Motor neuron (in vitro differentiated cells): ENCODE results near the gene SLC12A3. TPM values are rescaled to one million over a fixed set of nuclear protein-coding genes. Genes with fewer than 3 reads are reported as not detected.

ENCODE experiments used
- ATAC-seq, 8 experiments: fragments of 200-7000 bp; cut with Tn5 transposase; replicated peaks in 6 of 8; 2 replicates each; pipeline ENCODE4 v1.8.0; 2021; ENCODE audit warnings: mild to moderate bottlenecking in 8 of 8, moderate library complexity in 8 of 8
- H3K27ac ChIP-seq, 2 donors: fragments of 250-450 bp; sonication (Bioruptor Pico); 2 replicates each; pipeline ENCODE4 v1.9.0; 2021; ENCODE audit warnings: antibody characterized with exemption in 2 of 2, mild to moderate bottlenecking in 2 of 2, moderate library complexity in 1 of 2
- H3K4me1 ChIP-seq, 2 donors: fragments of 250-450 bp; sonication (Bioruptor Pico); replicated peaks in 1 of 2; 2 replicates each; pipeline ENCODE4 v1.6.1; 2021; ENCODE audit warnings: antibody characterized with exemption in 2 of 2, mild to moderate bottlenecking in 2 of 2, moderate library complexity in 1 of 2
- H3K4me3 ChIP-seq, 5 donors: fragments of 250-450 bp; sonication (Bioruptor Pico); 2 replicates each; pipeline ENCODE4 v1.9.0; 2021; ENCODE audit warnings: antibody characterized with exemption in 5 of 5, mild to moderate bottlenecking in 5 of 5, moderate library complexity in 4 of 5
- WGBS, 10 experiments: fragments of 450-650 bp; shearing (Covaris generic); methylation state at CpG; one replicate each; pipeline ENCODE4 v1.0.0; 2022; 5-methylcytosine and 5-hydroxymethylcytosine counted together
- in situ Hi-C, 9 experiments: fragments of 400-800 bp; cut with MboI; loops; one replicate each; pipeline ENCODE4 v1.15.0; 2021; ENCODE audit warnings: low sequenced_read_pairs in 9 of 9, low pct_unique_long_range_greater_than_20kb in 2 of 9; ENCODE audit not compliant: unreplicated experiment in 9 of 9
- total RNA-seq, 8 experiments: library from RNA; unstranded; fragments of 300-600 nt; gene quantifications; 2 replicates each; pipeline versions ENCODE4 v1.2.3 to v1.2.4, GENCODE V29; 2022

SLC12A3 gene
- total RNA-seq, 8 experiments from 2014 or later = 0.05 to 0.81 (median 0.35) TPM; not detected in 3

DNA sequence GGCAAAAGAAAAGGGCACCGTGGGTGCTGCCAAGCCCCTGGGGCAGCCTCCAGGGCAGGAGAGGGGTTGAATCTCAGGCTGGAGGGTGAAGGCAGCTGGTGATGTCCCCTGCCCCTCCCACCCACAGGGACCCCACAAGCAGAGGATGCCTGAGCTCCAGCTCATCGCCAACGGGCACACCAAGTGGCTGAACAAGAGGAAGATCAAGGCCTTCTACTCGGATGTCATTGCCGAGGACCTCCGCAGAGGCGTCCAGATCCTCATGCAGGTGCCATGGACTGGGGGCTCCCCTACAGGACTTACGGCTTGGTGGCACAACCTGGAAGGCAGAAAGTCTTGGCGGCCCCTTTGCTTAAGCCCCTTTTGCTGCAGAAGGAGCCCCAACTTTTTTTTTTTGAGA lies 21.8 kb downstream of the SLC12A3 start:
- Histone ChIP-seq H3K27ac (no peak overlapping the region), H3K4me3 (no peak overlapping the region), H3K4me1 (no peaks in the 10 kb centered on the region)
- no peak for ATAC-seq
- 69 to 83% (median 78%) methylated on average over 2 to 8 of the region's 9 CpGs; no CpG with 5 or more reads in 7 of the 10 experiments for WGBS, 10 experiments
- in situ Hi-C loops = no loop called here

DNA sequence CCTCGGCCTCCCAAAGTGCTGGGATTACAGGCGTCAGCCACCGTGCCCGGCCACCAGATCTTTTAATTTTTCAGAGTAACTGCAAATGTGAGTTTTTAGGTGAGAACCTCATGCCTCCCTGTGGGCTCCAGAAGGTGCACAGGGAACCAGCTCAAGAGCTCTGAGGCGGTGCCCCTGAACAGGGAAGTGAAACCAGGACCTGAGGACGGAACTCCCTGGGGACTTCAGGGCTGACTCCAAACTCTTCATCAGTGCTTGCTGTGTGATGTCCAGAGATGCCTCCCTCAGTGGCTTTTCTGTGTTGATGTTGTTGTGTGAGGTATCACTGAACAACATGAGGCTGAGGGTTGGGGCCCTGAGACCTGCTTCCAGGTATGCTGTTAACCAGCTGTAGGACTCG lies 23.8 kb downstream of the SLC12A3 start:
- WGBS, 10 experiments = 60 to 80% (median 67%) methylated on average over 1 of the region's 7 CpGs; no CpG with 5 or more reads in 7 of the 10 experiments
- no peak overlapping the region for H3K27ac ChIP-seq
- no peak overlapping the region for H3K4me3 ChIP-seq
- no peaks in the 10 kb centered on the region for H3K4me1 ChIP-seq
- in situ Hi-C loops = no loop called here
- no peak for ATAC-seq

DNA sequence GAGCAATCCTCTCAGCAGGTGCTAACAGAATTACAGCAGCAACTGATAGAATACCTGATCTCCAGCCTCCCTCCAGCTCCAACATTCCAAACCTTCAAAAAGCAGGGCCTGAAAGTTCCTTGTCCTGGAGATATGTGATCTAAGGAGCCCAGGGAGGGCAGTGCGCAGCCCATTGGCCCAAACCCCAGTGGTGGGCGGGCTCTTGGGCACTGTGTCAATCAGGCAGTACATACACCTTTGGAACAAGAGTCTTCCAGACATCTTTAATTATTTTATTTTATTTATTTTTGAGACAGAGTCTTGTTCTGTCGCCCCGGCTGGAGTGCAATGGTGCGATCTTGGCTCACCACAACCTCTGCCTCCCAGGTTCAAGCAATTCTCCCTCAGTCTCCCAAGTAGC lies 24.2 kb downstream of the SLC12A3 start:
- Histone ChIP-seq H3K4me3 (no peak overlapping the region), H3K4me1 (no peaks in the 10 kb centered on the region), H3K27ac (no peak overlapping the region)
- in situ Hi-C loops = no loop called here
- WGBS, 10 experiments = 77 to 100% (median 83%) methylated on average over 1 to 5 of the region's 5 CpGs; no CpG with 5 or more reads in 4 of the 10 experiments
- peak in 1 of 8 experiments; percentile 65 for ATAC-seq

DNA sequence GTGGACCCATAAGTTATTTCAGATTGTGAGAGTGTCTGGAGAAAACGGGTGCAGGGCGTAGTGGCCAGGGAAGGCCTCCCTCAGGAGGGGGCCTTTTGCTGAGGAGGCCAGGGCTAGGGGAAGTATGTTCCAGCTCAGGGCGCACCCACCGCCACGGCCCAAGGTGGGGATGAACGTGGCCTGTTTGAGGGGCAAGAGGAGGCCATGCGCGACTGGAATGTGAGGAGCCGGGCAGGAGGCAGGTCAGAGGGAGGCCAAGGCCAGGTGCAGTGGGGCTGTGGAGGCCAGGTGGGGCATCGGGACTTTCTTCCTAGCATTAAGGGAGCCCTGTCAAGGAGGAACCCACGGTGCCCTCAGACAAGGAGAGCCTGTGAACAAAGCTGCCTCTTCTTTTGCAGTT lies 26.7 kb downstream of the SLC12A3 start:
- no peak for ATAC-seq
- WGBS, 10 experiments = 33 to 93% (median 47%) methylated on average over 2 to 9 of the region's 11 CpGs; no CpG with 5 or more reads in 5 of the 10 experiments
- Histone ChIP-seq H3K27ac (no peak overlapping the region), H3K4me3 (no peak overlapping the region), H3K4me1 (no peaks in the 10 kb centered on the region)
- in situ Hi-C loops = no loop called here

DNA sequence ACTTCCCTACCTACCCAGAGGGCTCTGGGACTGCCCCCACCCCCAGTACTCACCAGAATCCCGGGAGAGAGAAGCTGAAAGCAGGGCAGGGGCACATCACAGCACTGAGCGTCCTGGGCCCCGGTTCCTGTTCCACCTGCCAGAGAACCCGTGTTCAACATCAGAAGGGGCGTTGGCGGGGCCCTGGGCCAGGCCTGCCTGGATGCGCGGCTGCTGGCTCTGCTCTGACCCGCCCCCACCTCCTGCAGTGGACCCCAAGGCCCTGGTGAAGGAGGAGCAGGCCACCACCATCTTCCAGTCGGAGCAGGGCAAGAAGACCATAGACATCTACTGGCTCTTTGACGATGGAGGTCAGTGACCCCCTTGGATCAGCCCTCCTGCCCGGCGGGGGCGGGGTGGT lies 27.7 kb downstream of the SLC12A3 start:
- in situ Hi-C loops = no loop called here
- ATAC-seq = no peak
- Histone ChIP-seq H3K4me3 (no peak overlapping the region), H3K27ac (no peak overlapping the region), H3K4me1 (no peaks in the 10 kb centered on the region)
- WGBS, 10 experiments = 70% methylated on average over 2 of the region's 14 CpGs; no CpG with 5 or more reads in 9 of the 10 experiments

DNA sequence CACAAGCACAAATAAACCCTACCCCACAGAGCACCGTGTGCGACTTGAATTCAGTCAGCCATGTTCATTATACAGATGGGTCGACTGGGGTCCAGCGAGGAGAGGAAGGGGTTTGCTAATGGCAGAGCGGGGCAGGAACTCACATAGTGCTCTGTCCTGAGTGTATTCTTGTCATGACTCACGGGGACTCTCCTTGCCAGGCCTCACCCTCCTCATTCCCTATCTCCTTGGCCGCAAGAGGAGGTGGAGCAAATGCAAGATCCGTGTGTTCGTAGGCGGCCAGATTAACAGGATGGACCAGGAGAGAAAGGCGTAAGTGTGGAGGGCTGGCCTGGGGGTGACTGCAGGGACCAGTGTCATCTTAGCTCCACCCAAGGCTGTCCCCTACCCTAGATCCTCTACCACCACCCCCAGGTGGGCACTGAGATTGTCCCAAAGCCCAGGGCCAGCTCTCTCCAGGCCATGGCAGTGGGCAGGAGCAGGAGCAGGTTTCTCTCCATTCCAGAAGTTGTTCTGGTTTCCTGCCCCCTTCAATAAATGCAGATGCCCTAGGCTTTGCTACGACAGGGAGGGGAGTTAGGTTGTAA lies 29.4 kb downstream of the SLC12A3 start:
- no peak for ATAC-seq
- WGBS, 10 experiments = 14 to 100% (median 86%) methylated on average over 1 to 7 of the region's 12 CpGs; no CpG with 5 or more reads in 1 of the 10 experiments
- Histone ChIP-seq H3K4me1 (no peaks in the 10 kb centered on the region), H3K27ac (no peak overlapping the region), H3K4me3 (no peak overlapping the region)
- in situ Hi-C loops = no loop called here

DNA sequence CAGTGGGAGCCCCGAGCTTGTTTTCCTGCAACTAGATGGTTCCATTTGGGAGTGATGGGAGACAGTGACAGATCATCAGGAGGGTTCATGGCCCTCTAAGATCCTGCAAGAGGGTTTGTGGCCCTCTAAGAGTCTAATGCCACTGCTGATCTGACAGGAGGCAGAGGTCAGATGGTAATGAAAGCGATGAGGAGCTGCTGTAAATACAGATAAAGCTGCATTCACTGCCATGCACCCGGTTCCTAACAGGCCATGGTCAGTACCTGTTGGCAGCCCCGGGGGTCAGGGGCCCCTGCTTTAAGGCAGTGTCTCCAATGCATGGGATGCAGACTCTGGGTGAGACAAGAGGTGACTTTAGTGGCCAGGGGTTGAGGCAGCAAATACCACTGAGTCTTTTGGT lies 30.8 kb downstream of the SLC12A3 start:
- Histone ChIP-seq H3K27ac (no peak overlapping the region), H3K4me1 (no peaks in the 10 kb centered on the region), H3K4me3 (no peak overlapping the region)
- 75 to 100% (median 95%) methylated on average over 1 to 2 of the region's 4 CpGs; no CpG with 5 or more reads in 5 of the 10 experiments for WGBS, 10 experiments
- ATAC-seq = no peak
- in situ Hi-C loops = no loop called here

DNA sequence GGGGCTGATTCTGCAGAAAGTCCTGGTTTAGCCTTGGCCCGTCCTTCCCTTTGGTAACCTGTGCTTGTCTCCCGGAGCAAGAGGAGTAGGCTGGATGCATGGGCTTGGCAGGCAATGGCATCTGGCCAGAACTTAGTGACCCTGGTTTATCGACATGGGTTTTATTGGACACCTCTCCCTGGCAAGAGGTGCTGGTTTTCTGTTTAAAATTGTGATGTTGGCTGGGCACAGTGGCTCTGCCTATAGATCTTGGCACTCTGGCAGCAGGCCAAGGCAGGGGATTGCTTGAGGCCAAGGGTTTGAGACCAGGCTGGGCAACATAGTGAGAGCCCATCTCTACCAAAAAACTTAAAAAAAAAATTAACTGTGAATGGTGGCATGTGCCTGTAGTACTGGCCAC lies 31.2 kb downstream of the SLC12A3 start:
- 29 to 100% (median 75%) methylated on average over 1 to 2 of the region's 3 CpGs; no CpG with 5 or more reads in 4 of the 10 experiments for WGBS, 10 experiments
- in situ Hi-C loops = no loop called here
- no peak for ATAC-seq
- Histone ChIP-seq H3K4me3 (no peak overlapping the region), H3K4me1 (no peaks in the 10 kb centered on the region), H3K27ac (no peak overlapping the region)

DNA sequence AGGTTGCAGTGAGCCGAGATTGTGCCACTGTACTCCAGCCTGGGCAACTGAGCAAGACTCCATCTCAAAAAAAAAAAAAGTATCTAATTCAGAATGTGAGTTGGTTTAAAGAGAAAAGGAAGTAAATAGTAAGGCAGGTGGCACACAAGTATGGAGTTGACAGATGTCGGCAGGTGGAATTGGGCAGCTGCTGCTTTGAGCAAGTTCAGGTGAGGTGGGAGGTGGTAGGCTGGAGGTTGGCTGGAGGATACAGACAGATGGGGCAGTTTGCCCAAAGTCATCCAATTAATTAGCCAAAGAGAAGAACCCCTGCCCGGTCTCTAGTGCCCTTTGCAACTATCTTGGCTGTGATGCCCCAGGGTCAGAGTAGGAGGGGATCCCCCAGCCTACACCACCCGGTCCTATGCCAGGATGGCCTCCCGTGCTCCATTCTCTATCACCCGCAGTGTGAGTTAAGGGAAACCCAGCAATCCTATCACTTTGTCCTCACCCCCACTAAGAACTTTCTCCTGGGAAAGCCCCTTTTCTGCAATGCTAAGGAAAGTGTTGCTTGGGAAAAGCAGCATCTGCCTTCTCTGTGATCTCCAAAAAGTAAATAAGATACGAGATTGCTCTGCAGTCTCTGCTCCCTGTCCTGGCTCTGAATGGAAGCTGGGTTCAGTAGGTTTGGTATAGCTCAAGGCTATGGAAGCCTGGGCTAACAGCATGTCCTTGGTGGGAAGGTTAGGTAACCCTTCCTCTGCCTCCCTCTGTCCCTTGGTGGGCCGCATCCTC lies 32.2 kb downstream of the SLC12A3 start:
- H3K4me1 ChIP-seq = no peaks in the 10 kb centered on the region
- in situ Hi-C loops = no loop called here
- WGBS, 10 experiments = 60 to 100% (median 85%) methylated on average over 1 to 4 of the region's 8 CpGs
- no peak overlapping the region for H3K27ac ChIP-seq
- no peak for ATAC-seq
- H3K4me3 ChIP-seq = no peak overlapping the region

DNA sequence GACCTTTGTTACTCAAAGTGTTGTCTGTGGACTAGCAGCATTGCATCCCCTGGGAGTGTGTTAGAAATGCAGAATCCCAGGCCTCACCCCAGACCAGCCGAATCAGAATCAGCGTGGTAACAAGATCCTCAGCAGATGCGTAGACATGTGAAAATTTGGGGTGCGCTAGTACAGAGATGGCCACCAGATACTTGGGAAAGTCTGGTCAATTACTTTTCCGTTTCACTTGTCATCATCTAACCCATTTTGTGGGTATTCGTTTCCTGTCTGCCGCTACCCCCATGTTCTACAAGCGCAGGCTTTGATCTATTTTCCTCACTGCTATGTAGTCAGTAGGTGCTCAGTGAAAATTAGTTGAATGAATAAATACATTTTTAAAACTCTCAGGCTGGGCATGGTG lies 33.8 kb downstream of the SLC12A3 start:
- Histone ChIP-seq H3K4me3 (no peak overlapping the region), H3K27ac (no peak overlapping the region), H3K4me1 (no peaks in the 10 kb centered on the region)
- ATAC-seq = no peak
- WGBS, 10 experiments = 73 to 100% (median 93%) methylated on average over 3 to 8 of the region's 8 CpGs; no CpG with 5 or more reads in 3 of the 10 experiments
- in situ Hi-C loops = no loop called here

DNA sequence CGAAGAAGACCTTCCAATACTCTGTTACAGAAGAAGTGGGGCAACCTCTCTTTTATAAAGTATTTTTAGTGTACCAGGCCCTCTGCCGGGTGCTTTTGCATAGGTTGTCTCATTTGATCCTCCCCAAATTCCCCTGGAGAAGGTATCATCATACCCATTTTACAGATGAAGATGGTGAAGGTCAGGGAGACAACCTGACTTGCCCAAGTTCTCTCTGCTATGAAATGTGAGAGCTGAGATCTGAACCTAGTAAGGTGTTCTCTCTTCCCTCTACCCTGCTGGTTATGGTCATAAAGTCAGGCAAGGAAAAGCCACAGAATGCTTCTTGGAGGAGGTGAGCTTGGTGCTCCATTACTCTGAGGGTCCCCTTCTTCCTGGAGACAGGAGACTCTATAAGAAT lies 38.9 kb downstream of the SLC12A3 start:
- in situ Hi-C loops = no loop called here

DNA sequence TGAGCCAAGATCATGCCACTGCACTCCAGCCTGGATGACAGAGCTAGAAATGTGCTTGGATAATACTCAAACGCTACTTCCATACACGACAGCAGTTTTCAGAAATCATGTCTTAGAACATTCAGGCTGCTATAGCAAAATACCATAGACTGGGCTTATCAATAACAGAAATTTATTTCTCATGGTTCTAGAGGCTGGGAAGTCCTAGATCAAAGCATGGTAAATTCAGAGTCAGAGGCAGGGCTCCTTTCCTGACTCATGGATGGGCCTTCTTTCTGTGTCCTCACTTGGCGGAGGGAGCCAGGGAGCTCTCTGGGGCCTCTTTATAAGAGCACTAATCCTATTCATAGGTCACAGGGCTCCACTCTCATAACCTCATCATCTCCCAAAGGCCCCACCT lies 42.4 kb downstream of the SLC12A3 start:
- H3K27ac ChIP-seq = no peak overlapping the region
- in situ Hi-C loops = no loop called here
- no peak overlapping the region for H3K4me3 ChIP-seq
- WGBS, 10 experiments = 60 to 100% (median 92%) methylated on average over 1 to 2 of the region's 3 CpGs; no CpG with 5 or more reads in 4 of the 10 experiments
- no peak for ATAC-seq
- H3K4me1 ChIP-seq = peaks cover 19 to 29% of the 10 kb centered on the region in 2 donors

More for the DNA sequence above, 38.9 kb downstream of the SLC12A3 start:
- 25 to 100% (median 92%) methylated on average over 1 to 2 of the region's 2 CpGs; no CpG with 5 or more reads in 6 of the 10 experiments for WGBS, 10 experiments
- ATAC-seq = no peak
- Histone ChIP-seq H3K27ac (no peak overlapping the region), H3K4me3 (no peak overlapping the region), H3K4me1 (peaks cover 0 to 6% of the 10 kb centered on the region in 2 donors)

DNA sequence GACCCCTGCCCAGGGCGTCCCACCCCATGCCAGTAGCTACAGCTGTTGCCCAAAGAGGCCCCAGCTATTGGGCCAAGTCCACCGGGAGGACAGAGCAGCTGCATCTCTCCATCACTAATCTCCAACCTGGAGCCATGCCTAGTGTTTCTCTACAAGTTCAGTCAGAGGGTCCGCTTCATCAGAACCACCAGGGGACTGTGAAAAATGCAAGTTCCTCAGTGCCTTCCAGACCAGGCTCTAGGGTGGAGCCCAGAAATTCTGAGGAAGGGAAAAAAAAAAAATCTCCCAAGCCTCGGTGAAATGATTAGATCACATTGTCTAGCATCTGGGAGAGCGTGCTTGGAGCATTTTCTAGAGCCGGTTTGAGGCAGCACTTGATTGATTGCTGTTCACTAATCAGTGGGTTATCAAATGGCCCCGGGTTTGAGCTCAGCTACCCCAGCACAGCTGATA lies 44.5 kb downstream of the SLC12A3 start:
- ATAC-seq = peak in 7 of 8 experiments; percentile 52 to 90 (median 82)
- 0 to 70% (median 31%) methylated on average over 1 to 3 of the region's 7 CpGs; no CpG with 5 or more reads in 1 of the 10 experiments for WGBS, 10 experiments
- H3K4me3 ChIP-seq = no peak overlapping the region
- in situ Hi-C loops = no loop called here
- peaks cover 20 to 34% of the 10 kb centered on the region in 2 donors for H3K4me1 ChIP-seq
- H3K27ac ChIP-seq = peak overlapping the region; percentile 20 to 43
